ENCODE data around the gene IL1RAP. TPM values are rescaled to one million over a fixed set of nuclear protein-coding genes. Genes with fewer than 3 reads are reported as not detected.

Gene IL1RAP
- total and polyA plus RNA-seq, 4 donors = 15.4 to 26.7 (median 21.4) TPM

DNA sequence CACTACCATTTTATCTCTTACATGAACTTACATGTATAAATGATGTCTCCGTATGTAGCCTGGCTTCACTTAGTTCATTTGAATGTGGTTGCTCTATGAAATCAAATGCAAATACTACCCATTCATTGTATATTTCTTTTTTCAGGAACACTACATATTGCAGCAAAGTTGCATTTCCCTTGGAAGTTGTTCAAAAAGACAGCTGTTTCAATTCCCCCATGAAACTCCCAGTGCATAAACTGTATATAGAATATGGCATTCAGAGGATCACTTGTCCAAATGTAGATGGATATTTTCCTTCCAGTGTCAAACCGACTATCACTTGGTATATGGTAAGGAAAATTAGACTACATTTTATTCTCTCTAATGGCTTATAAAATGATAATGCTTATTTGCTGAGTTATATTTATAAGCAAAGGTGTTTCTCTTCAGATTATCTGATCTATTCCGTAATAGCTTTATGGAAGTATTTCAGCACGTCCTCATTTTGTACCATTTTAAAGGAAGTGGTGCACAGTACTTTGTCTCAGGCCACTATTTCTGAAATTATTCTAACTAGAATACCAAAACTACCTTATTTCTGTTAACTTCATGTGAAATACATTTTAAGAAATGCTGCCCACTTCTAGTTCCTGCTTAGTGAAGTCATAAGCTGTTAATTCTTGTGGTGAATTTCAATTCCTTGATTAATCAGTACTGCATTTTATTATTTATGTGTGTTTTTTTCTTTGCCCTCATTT lies 95.1 kb downstream of the IL1RAP start:
- peak in 1 of 6 donors; percentile 65 for DNase-seq (ENCODE audit: low read depth in 4 of 6, low spot score in 6 of 6)
- Histone ChIP-seq H3K4me1 (ENCODE audit: control insufficient read depth, insufficient read depth, low read length) (no peaks in the 10 kb centered on the region), H3K4me3 (ENCODE audit: low read depth, low read length) (no peak overlapping the region), H3K27me3 (ENCODE audit: control insufficient read depth, insufficient read depth, low read length) (no peaks in the 10 kb centered on the region), H3K27ac (ENCODE audit: low read depth, low read length) (no peak overlapping the region), H3K36me3 (ENCODE audit: control insufficient read depth, insufficient read depth, low read length) (no peaks in the 10 kb centered on the region), H3K9me3 (ENCODE audit: control insufficient read depth, insufficient read depth, low read length) (no peaks in the 10 kb centered on the region)
- WGBS (ENCODE audit: insufficient coverage) = no CpG with 5 or more reads among the region's 4 CpGs

DNA sequence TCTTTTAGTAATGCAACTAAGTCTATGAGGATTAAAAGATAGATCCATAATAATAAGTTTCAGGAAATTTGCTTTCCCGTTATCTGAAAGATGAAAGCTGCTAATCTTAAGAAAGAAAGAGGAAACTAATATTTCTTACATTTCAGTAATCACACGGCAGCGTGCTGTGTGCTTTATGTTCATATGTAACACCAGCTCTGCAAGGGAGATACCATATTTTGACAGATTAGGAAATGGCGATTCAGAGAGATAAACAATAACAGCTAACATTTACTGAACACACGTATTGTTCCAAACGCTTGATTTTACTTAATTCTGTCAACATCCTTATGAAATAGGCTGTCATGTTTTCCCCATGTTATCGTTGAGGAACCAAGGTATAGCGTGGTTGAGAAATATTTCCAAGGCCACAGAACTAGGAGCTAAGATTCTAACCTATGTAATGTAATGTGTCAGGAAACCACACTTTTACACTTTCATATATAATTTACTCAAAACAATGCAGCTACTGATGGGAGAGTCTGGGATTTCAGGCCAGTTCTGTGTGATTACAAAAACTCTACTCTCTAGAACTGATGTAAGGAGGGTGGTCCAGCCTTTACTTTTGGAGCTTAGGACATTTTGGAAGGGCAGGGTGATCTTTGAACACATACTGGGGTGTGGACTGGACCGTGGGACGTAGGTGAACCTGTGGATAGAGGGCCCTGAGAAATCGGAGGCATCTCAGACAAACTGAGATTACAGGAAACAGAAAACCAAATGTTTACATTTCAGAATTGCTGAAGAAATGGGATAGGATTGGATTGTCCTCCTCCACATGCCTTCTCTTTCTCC lies 100.6 kb downstream of the IL1RAP start:
- Histone ChIP-seq H3K27ac (ENCODE audit: low read depth, low read length) (no peak overlapping the region), H3K4me3 (ENCODE audit: low read depth, low read length) (no peak overlapping the region), H3K4me1 (ENCODE audit: control insufficient read depth, insufficient read depth, low read length) (no peaks in the 10 kb centered on the region), H3K9me3 (ENCODE audit: control insufficient read depth, insufficient read depth, low read length) (no peaks in the 10 kb centered on the region), H3K27me3 (ENCODE audit: control insufficient read depth, insufficient read depth, low read length) (no peaks in the 10 kb centered on the region), H3K36me3 (ENCODE audit: control insufficient read depth, insufficient read depth, low read length) (no peaks in the 10 kb centered on the region)
- 60% methylated on average over 3 of the region's 11 CpGs for WGBS (ENCODE audit: insufficient coverage)
- no peak for DNase-seq (ENCODE audit: low read depth in 4 of 6, low spot score in 6 of 6)

DNA sequence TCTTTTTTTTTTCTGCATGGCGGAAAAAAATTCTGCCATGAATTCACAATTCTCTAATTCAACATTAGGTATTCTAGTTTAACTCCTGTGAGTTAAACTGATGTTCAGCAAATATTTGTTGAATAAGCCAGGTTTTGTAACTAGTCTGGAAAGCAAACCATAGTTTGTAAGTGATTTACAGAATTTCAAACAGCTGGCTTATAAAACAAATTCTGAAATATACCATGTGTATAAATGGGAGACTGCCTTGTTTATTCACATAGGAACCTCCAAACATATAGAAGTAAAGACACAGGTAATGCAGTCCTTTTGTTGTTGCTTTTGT lies 101.1 kb downstream of the IL1RAP start:
- H3K27me3 ChIP-seq (ENCODE audit: control insufficient read depth, insufficient read depth, low read length) = no peaks in the 10 kb centered on the region
- no peak overlapping the region for H3K27ac ChIP-seq (ENCODE audit: low read depth, low read length)
- no peak overlapping the region for H3K4me3 ChIP-seq (ENCODE audit: low read depth, low read length)
- H3K4me1 ChIP-seq (ENCODE audit: control insufficient read depth, insufficient read depth, low read length) = no peaks in the 10 kb centered on the region
- no peak for DNase-seq (ENCODE audit: low read depth in 4 of 6, low spot score in 6 of 6)
- no peaks in the 10 kb centered on the region for H3K9me3 ChIP-seq (ENCODE audit: control insufficient read depth, insufficient read depth, low read length)
- WGBS (ENCODE audit: insufficient coverage) = no CpG with 5 or more reads among the region's 1 CpG
- no peaks in the 10 kb centered on the region for H3K36me3 ChIP-seq (ENCODE audit: control insufficient read depth, insufficient read depth, low read length)

- DNase-seq (ENCODE audit: low read depth in 4 of 6, low spot score in 6 of 6) = no peak
- Histone ChIP-seq H3K9me3 (ENCODE audit: control insufficient read depth, insufficient read depth, low read length) (no peaks in the 10 kb centered on the region), H3K4me3 (ENCODE audit: low read depth, low read length) (no peak overlapping the region), H3K27ac (ENCODE audit: low read depth, low read length) (no peak overlapping the region), H3K4me1 (ENCODE audit: control insufficient read depth, insufficient read depth, low read length) (no peaks in the 10 kb centered on the region), H3K36me3 (ENCODE audit: control insufficient read depth, insufficient read depth, low read length) (no peaks in the 10 kb centered on the region), H3K27me3 (ENCODE audit: control insufficient read depth, insufficient read depth, low read length) (no peaks in the 10 kb centered on the region)
- WGBS (ENCODE audit: insufficient coverage) = no CpG with 5 or more reads among the region's 1 CpG
Measured at GRCh38 chr3:190615607-190616006, 101.7 kb downstream of the IL1RAP start.

GRCh38 chr3:190616637-190617036 lies 102.8 kb downstream of the IL1RAP start:
- H3K9me3 ChIP-seq (ENCODE audit: control insufficient read depth, insufficient read depth, low read length) = no peaks in the 10 kb centered on the region
- H3K36me3 ChIP-seq (ENCODE audit: control insufficient read depth, insufficient read depth, low read length) = no peaks in the 10 kb centered on the region
- H3K27ac ChIP-seq (ENCODE audit: low read depth, low read length) = no peak overlapping the region
- H3K4me3 ChIP-seq (ENCODE audit: low read depth, low read length) = no peak overlapping the region
- no peaks in the 10 kb centered on the region for H3K27me3 ChIP-seq (ENCODE audit: control insufficient read depth, insufficient read depth, low read length)
- DNase-seq (ENCODE audit: low read depth in 4 of 6, low spot score in 6 of 6) = no peak
- H3K4me1 ChIP-seq (ENCODE audit: control insufficient read depth, insufficient read depth, low read length) = no peaks in the 10 kb centered on the region
- WGBS (ENCODE audit: insufficient coverage) = 93% methylated on average over 1 of the region's 6 CpGs

- Histone ChIP-seq H3K36me3 (ENCODE audit: control insufficient read depth, insufficient read depth, low read length) (no peaks in the 10 kb centered on the region), H3K27ac (ENCODE audit: low read depth, low read length) (no peak overlapping the region), H3K27me3 (ENCODE audit: control insufficient read depth, insufficient read depth, low read length) (no peaks in the 10 kb centered on the region), H3K4me3 (ENCODE audit: low read depth, low read length) (no peak overlapping the region), H3K4me1 (ENCODE audit: control insufficient read depth, insufficient read depth, low read length) (no peaks in the 10 kb centered on the region), H3K9me3 (ENCODE audit: control insufficient read depth, insufficient read depth, low read length) (no peaks in the 10 kb centered on the region)
- peak in 3 of 6 donors; percentile 7 to 65 (median 24) for DNase-seq (ENCODE audit: low read depth in 4 of 6, low spot score in 6 of 6)
- WGBS (ENCODE audit: insufficient coverage) = no CpG with 5 or more reads among the region's 3 CpGs
Measured at GRCh38 chr3:190617185-190617584, 103.3 kb downstream of the IL1RAP start.

GRCh38 chr3:190618330-190619030 lies 104.6 kb downstream of the IL1RAP start:
- H3K27ac ChIP-seq (ENCODE audit: low read depth, low read length) = no peak overlapping the region
- no peaks in the 10 kb centered on the region for H3K36me3 ChIP-seq (ENCODE audit: control insufficient read depth, insufficient read depth, low read length)
- no peaks in the 10 kb centered on the region for H3K4me1 ChIP-seq (ENCODE audit: control insufficient read depth, insufficient read depth, low read length)
- DNase-seq (ENCODE audit: low read depth in 4 of 6, low spot score in 6 of 6) = no peak
- 100% methylated on average over 2 of the region's 8 CpGs for WGBS (ENCODE audit: insufficient coverage)
- no peaks in the 10 kb centered on the region for H3K9me3 ChIP-seq (ENCODE audit: control insufficient read depth, insufficient read depth, low read length)
- no peaks in the 10 kb centered on the region for H3K27me3 ChIP-seq (ENCODE audit: control insufficient read depth, insufficient read depth, low read length)
- no peak overlapping the region for H3K4me3 ChIP-seq (ENCODE audit: low read depth, low read length)

DNA sequence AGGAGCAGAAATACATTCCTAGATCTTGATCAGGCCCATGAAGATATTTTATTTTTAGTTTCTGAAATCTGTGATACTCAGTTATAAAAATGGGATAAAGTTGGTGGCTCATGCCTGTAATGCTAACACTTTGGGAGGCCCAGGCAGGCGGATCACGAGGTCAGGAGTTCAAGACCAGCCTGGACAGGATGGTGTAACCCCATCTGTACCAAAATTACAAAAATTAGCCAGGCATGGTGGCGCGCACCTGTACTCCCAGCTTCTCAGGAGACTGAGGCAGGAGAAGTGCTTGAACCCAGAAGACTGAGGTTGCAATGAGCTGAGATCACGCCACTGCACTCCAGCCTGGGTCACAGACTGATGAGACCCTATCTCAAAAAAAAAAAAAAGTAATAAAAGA lies 105.5 kb downstream of the IL1RAP start:
- Histone ChIP-seq H3K4me1 (ENCODE audit: control insufficient read depth, insufficient read depth, low read length) (no peaks in the 10 kb centered on the region), H3K27me3 (ENCODE audit: control insufficient read depth, insufficient read depth, low read length) (no peaks in the 10 kb centered on the region), H3K4me3 (ENCODE audit: low read depth, low read length) (no peak overlapping the region), H3K9me3 (ENCODE audit: control insufficient read depth, insufficient read depth, low read length) (no peaks in the 10 kb centered on the region), H3K27ac (ENCODE audit: low read depth, low read length) (no peak overlapping the region), H3K36me3 (ENCODE audit: control insufficient read depth, insufficient read depth, low read length) (no peaks in the 10 kb centered on the region)
- 100% methylated on average over 2 of the region's 5 CpGs for WGBS (ENCODE audit: insufficient coverage)
- no peak for DNase-seq (ENCODE audit: low read depth in 4 of 6, low spot score in 6 of 6)

DNA sequence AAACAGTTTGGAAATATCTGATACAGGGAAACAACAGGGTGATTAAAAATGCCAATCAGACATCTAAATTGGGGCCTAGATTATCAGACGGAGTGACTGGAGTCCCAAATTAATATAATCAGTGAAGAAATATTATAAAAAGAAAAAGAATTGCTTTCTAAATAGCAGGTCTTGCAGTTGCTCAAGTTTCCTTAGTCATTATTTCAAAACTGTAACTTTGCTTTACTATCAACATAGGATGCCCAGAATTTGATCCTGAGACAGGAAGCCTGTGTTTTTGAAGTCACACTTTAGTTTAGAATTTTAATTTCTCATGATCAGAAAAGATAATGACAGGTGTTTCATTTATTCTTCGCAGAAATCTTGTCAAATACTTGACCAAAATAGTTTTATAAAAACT lies 105.9 kb downstream of the IL1RAP start:
- DNase-seq (ENCODE audit: low read depth in 4 of 6, low spot score in 6 of 6) = no peak
- no peaks in the 10 kb centered on the region for H3K36me3 ChIP-seq (ENCODE audit: control insufficient read depth, insufficient read depth, low read length)
- H3K27me3 ChIP-seq (ENCODE audit: control insufficient read depth, insufficient read depth, low read length) = no peaks in the 10 kb centered on the region
- no peak overlapping the region for H3K27ac ChIP-seq (ENCODE audit: low read depth, low read length)
- H3K4me3 ChIP-seq (ENCODE audit: low read depth, low read length) = no peak overlapping the region
- H3K4me1 ChIP-seq (ENCODE audit: control insufficient read depth, insufficient read depth, low read length) = no peaks in the 10 kb centered on the region
- no CpG with 5 or more reads among the region's 2 CpGs for WGBS (ENCODE audit: insufficient coverage)
- no peaks in the 10 kb centered on the region for H3K9me3 ChIP-seq (ENCODE audit: control insufficient read depth, insufficient read depth, low read length)

Data from spinal cord (tissue), 10 donors.